Measurements from ENCODE around the gene MACROD2.

MACROD2 gene

GRCh38 chr20:15544742-15545141 lies 1549.4 kb downstream of the MACROD2 start:
- H4K20me1 ChIP-seq (ENCODE audit: low read depth, low read length): no peaks in the 10 kb centered on the region
- no peaks in the 10 kb centered on the region for H3K9me2 ChIP-seq (replicated peaks; ENCODE audit: insufficient read depth, low read length)
- H3K9ac ChIP-seq (ENCODE audit: low read length): no peak overlapping the region
- H2AFZ ChIP-seq (ENCODE audit: low read depth, low read length, severe bottlenecking): no peak overlapping the region
- no peaks in the 10 kb centered on the region for H3F3A ChIP-seq (ENCODE audit: insufficient read depth)
- no peak overlapping the region for H3K27ac ChIP-seq (ENCODE audit: low read depth, low read length)
- H3K36me3 ChIP-seq (ENCODE audit: low read length): no peaks in the 10 kb centered on the region; the same call in 1 of the 2 replicates
- no peaks in the 10 kb centered on the region for H3K27me3 ChIP-seq (ENCODE audit: low read length)
- no peak overlapping the region for H3K4me3 ChIP-seq (ENCODE audit: insufficient read depth, low read length, poor library complexity, severe bottlenecking)
- no peak overlapping the region for H3K4me2 ChIP-seq (ENCODE audit: low read depth, low read length, poor library complexity, severe bottlenecking)
- no peak for TF ChIP-seq EZH2phosphoT487 (conservative IDR thresholded peaks at IDR 0.05; ENCODE audit: low read length)
- TF ChIP-seq, protein P1, sequence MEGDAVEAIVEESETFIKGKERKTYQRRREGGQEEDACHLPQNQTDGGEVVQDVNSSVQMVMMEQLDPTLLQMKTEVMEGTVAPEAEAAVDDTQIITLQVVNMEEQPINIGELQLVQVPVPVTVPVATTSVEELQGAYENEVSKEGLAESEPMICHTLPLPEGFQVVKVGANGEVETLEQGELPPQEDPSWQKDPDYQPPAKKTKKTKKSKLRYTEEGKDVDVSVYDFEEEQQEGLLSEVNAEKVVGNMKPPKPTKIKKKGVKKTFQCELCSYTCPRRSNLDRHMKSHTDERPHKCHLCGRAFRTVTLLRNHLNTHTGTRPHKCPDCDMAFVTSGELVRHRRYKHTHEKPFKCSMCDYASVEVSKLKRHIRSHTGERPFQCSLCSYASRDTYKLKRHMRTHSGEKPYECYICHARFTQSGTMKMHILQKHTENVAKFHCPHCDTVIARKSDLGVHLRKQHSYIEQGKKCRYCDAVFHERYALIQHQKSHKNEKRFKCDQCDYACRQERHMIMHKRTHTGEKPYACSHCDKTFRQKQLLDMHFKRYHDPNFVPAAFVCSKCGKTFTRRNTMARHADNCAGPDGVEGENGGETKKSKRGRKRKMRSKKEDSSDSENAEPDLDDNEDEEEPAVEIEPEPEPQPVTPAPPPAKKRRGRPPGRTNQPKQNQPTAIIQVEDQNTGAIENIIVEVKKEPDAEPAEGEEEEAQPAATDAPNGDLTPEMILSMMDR (IDR thresholded peaks at IDR 0.05; ENCODE audit: insufficient read depth, low read length, poor library complexity, severe bottlenecking): no peak
- no peaks in the 10 kb centered on the region for H3K9me3 ChIP-seq (ENCODE audit: insufficient read depth, low read length)
- no peaks in the 10 kb centered on the region for H3K79me2 ChIP-seq (ENCODE audit: insufficient read depth, low read length)

DNA sequence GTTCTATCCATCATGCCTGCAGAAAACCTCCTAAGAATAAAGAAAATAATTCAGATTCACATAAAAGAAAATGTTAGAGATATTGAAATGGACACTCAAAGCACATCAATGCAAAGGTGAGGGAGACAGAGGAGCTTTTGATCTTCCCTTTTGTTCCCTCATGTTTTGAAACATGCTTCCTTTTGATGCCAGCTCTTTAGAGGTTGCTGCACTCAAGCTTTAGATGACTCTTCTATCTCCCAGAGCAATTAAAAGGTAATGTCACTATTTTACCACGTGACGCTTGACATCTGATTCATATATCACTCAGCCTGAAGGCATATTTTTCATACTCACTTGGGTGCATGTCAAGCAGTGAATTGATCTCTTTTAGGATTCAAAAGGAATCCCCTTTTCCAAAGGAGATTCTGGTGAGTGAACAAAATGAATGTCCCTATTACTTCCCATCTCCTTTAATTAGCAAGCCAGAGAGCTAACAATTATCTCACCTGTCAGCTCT lies 1551.3 kb downstream of the MACROD2 start:
- Histone ChIP-seq H3K4me2 (ENCODE audit: low read depth, low read length, poor library complexity, severe bottlenecking) (no peak overlapping the region), H3K9me2 (replicated peaks; ENCODE audit: insufficient read depth, low read length) (no peaks in the 10 kb centered on the region), H3K36me3 (ENCODE audit: low read length) (no peaks in the 10 kb centered on the region; the same call in 1 of the 2 replicates), H3K27me3 (ENCODE audit: low read length) (no peaks in the 10 kb centered on the region), H3K9ac (ENCODE audit: low read length) (no peak overlapping the region), H3K79me2 (ENCODE audit: insufficient read depth, low read length) (no peaks in the 10 kb centered on the region), H2AFZ (ENCODE audit: low read depth, low read length, severe bottlenecking) (no peak overlapping the region), H4K20me1 (ENCODE audit: low read depth, low read length) (no peaks in the 10 kb centered on the region), H3F3A (ENCODE audit: insufficient read depth) (no peaks in the 10 kb centered on the region), H3K27ac (ENCODE audit: low read depth, low read length) (no peak overlapping the region), H3K9me3 (ENCODE audit: insufficient read depth, low read length) (no peaks in the 10 kb centered on the region), H3K4me3 (ENCODE audit: insufficient read depth, low read length, poor library complexity, severe bottlenecking) (no peak overlapping the region)
- TF ChIP-seq, protein P1 (IDR thresholded peaks at IDR 0.05; ENCODE audit: insufficient read depth, low read length, poor library complexity, severe bottlenecking): no peak
- no peak for TF ChIP-seq EZH2phosphoT487 (conservative IDR thresholded peaks at IDR 0.05; ENCODE audit: low read length)

GRCh38 chr20:15547119-15547518 lies 1551.8 kb downstream of the MACROD2 start:
- no peak overlapping the region for H3K4me2 ChIP-seq (ENCODE audit: low read depth, low read length, poor library complexity, severe bottlenecking)
- H3K9me2 ChIP-seq (replicated peaks; ENCODE audit: insufficient read depth, low read length): no peaks in the 10 kb centered on the region
- TF ChIP-seq EZH2phosphoT487 (conservative IDR thresholded peaks at IDR 0.05; ENCODE audit: low read length): no peak
- TF ChIP-seq, protein P1 (IDR thresholded peaks at IDR 0.05; ENCODE audit: insufficient read depth, low read length, poor library complexity, severe bottlenecking): no peak
- no peak overlapping the region for H3K4me3 ChIP-seq (ENCODE audit: insufficient read depth, low read length, poor library complexity, severe bottlenecking)
- no peak overlapping the region for H3K27ac ChIP-seq (ENCODE audit: low read depth, low read length)
- no peaks in the 10 kb centered on the region for H3K79me2 ChIP-seq (ENCODE audit: insufficient read depth, low read length)
- no peaks in the 10 kb centered on the region for H4K20me1 ChIP-seq (ENCODE audit: low read depth, low read length)
- H3K9ac ChIP-seq (ENCODE audit: low read length): no peak overlapping the region
- no peaks in the 10 kb centered on the region for H3K9me3 ChIP-seq (ENCODE audit: insufficient read depth, low read length)
- no peaks in the 10 kb centered on the region for H3F3A ChIP-seq (ENCODE audit: insufficient read depth)
- no peak overlapping the region for H2AFZ ChIP-seq (ENCODE audit: low read depth, low read length, severe bottlenecking)
- H3K36me3 ChIP-seq (ENCODE audit: low read length): no peaks in the 10 kb centered on the region; the same call in 1 of the 2 replicates
- no peaks in the 10 kb centered on the region for H3K27me3 ChIP-seq (ENCODE audit: low read length)
